Panc1 (cell line): ENCODE data around the gene PITRM1. TPM values are rescaled to one million over a fixed set of nuclear protein-coding genes. Genes with fewer than 3 reads are reported as not detected.
A peak's percentile ranks its signal among the peaks of the same experiment; 100 is the strongest.

Source experiments
- ATAC-seq: fragments of 200-7000 bp; cut with Tn5 transposase; 2 replicates; pipeline ENCODE4 v1.9.1; 2020; ENCODE audit warnings: mild to moderate bottlenecking, moderate library complexity
- BruUV-seq: library from RNA; stranded (reverse); fragments of 400-500 nt; replicated peaks from 2 replicates; lab custom pipeline; 2021; lab: Mats Ljungman, UMichigan
- CTCF ChIA-PET: fragments of 300-600 bp; sonication (Branson Sonifier 250); formaldehyde crosslinking; loops from one replicate; lab custom pipeline; 2022; ENCODE audit warnings: antibody characterized with exemption; lab: Charles Lee
- POLR2A ChIA-PET: fragments of 300-600 bp; sonication (Branson Sonifier 250); formaldehyde crosslinking; loops from one replicate; lab custom pipeline; 2022; ENCODE audit warnings: antibody characterized with exemption; lab: Charles Lee
- DNase-seq: peaks from one replicate; pipeline ENCODE4 v3.0.0-alpha.2; 2010; ENCODE audit warnings: low read depth, low spot score
- H3K27ac ChIP-seq: 2 replicates; pipeline ENCODE4 v1.5.1; 2011; ENCODE audit warnings: mild to moderate bottlenecking, low read length, inconsistent platforms
- H3K27me3 ChIP-seq: fragments of 200-500 bp; sonication (Bioruptor generic); 2 replicates; pipeline ENCODE4 v1.6.0; 2014; ENCODE audit warnings: low read length, inconsistent platforms; ENCODE audit not compliant: control insufficient read depth, insufficient read depth
- H3K36me3 ChIP-seq: fragments of 200-500 bp; sonication (Bioruptor generic); 2 replicates; pipeline ENCODE4 v1.5.1; 2014; ENCODE audit warnings: inconsistent platforms, mild to moderate bottlenecking, low read length, moderate library complexity; ENCODE audit not compliant: control insufficient read depth, insufficient read depth
- H3K4me1 ChIP-seq: 2 replicates; pipeline ENCODE4 v1.5.1; 2011; ENCODE audit warnings: inconsistent platforms, mild to moderate bottlenecking, low read length, moderate library complexity; ENCODE audit not compliant: control insufficient read depth, insufficient read depth
- H3K4me3 ChIP-seq, 2 experiments: 2 replicates each; pipeline ENCODE4 v1.5.1; 2011 to 2012; ENCODE audit warnings: low read depth in 2 of 2, low read length in 2 of 2, mild to moderate bottlenecking in 2 of 2, inconsistent platforms in 1 of 2, moderate library complexity in 1 of 2
- H3K9me3 ChIP-seq: fragments of 200-500 bp; sonication (Bioruptor generic); 2 replicates; pipeline ENCODE4 v1.5.1; 2014; ENCODE audit warnings: low read depth, mild to moderate bottlenecking, inconsistent platforms, low read length, moderate library complexity; ENCODE audit not compliant: control insufficient read depth, insufficient read depth
- POLR2AphosphoS5 ChIP-seq: IDR thresholded peaks from 2 replicates; pipeline ENCODE4 v1.6.1; 2012; ENCODE audit warnings: mild to moderate bottlenecking, low read depth, low read length, moderate library complexity
- SIN3A ChIP-seq: IDR thresholded peaks from 2 replicates; pipeline ENCODE4 v1.6.1; 2012; ENCODE audit warnings: low read depth, mild to moderate bottlenecking, low read length, moderate library complexity, borderline replicate concordance; ENCODE audit not compliant: insufficient read depth
- TCF7L2 ChIP-seq: IDR thresholded peaks from 2 replicates; pipeline ENCODE4 v1.6.1; 2011; ENCODE audit warnings: mild to moderate bottlenecking, low read depth, low read length, inconsistent platforms
- in situ Hi-C: cut with HindIII; loops from 2 replicates; pipeline ENCODE4 v1.10.0; 2016; ENCODE audit warnings: low sequenced_read_pairs, low pct_unique_long_range_greater_than_20kb
- intact Hi-C: fragments of 100-400 bp; cut with micrococcal nuclease; formaldehyde crosslinking; loops from one replicate; pipeline ENCODE4 v1.10.0; 2022; ENCODE audit not compliant: unreplicated experiment
- total RNA-seq: library from RNA; stranded (reverse); gene quantifications from one replicate; pipeline ENCODE4 v1.2.1, GENCODE V29; 2021; ENCODE audit not compliant: unreplicated experiment
- TF ChIP-seq, protein P1 (sequence below), 2 experiments: IDR thresholded peaks; 2 replicates each; pipeline ENCODE4 v1.6.1; 2011 to 2012; ENCODE audit warnings: low read depth in 2 of 2, control low read depth in 1 of 2, low read length in 1 of 2, mild to moderate bottlenecking in 1 of 2, moderate library complexity in 1 of 2; ENCODE audit not compliant: insufficient read depth in 1 of 2
- TF ChIP-seq, protein P2 (sequence below): fragments of 450-650 bp; IDR thresholded peaks from 2 replicates; pipeline ENCODE4 v1.5.1; 2017; ENCODE audit warnings: mild to moderate bottlenecking

The PITRM1 gene
- total RNA-seq, 1 experiment from 2014 or later, result 63.5 TPM

DNA sequence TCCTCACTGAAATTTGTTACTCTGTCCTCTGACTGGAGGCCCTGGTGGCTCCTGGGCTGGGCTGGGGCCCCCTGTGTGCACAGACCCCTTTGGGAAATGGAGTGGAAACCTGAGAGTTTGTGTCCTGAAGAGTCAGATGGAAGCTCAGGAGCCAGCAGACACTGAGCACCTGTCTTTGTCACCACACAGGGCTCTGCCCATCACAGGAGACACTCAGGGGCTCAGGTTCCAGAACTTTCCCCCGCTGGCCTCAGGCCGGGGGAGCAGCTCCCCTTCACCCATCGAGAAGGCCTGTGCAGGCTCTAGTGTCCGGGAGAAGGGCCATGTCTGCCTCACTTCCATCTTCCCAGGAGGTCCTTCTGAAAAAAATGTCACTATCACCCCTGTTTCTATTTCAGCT, 22.3 kb upstream of the PITRM1 start:
- Histone ChIP-seq H3K4me1 (peaks cover 13% of the 10 kb centered on the region), H3K27ac (no peak overlapping the region; the same call in 1 of the 2 replicates), H3K9me3 (no peaks in the 10 kb centered on the region), H3K27me3 (no peaks in the 10 kb centered on the region), H3K4me3 (no peak overlapping the region), H3K36me3 (no peaks in the 10 kb centered on the region)
- TF ChIP-seq, protein P1, sequence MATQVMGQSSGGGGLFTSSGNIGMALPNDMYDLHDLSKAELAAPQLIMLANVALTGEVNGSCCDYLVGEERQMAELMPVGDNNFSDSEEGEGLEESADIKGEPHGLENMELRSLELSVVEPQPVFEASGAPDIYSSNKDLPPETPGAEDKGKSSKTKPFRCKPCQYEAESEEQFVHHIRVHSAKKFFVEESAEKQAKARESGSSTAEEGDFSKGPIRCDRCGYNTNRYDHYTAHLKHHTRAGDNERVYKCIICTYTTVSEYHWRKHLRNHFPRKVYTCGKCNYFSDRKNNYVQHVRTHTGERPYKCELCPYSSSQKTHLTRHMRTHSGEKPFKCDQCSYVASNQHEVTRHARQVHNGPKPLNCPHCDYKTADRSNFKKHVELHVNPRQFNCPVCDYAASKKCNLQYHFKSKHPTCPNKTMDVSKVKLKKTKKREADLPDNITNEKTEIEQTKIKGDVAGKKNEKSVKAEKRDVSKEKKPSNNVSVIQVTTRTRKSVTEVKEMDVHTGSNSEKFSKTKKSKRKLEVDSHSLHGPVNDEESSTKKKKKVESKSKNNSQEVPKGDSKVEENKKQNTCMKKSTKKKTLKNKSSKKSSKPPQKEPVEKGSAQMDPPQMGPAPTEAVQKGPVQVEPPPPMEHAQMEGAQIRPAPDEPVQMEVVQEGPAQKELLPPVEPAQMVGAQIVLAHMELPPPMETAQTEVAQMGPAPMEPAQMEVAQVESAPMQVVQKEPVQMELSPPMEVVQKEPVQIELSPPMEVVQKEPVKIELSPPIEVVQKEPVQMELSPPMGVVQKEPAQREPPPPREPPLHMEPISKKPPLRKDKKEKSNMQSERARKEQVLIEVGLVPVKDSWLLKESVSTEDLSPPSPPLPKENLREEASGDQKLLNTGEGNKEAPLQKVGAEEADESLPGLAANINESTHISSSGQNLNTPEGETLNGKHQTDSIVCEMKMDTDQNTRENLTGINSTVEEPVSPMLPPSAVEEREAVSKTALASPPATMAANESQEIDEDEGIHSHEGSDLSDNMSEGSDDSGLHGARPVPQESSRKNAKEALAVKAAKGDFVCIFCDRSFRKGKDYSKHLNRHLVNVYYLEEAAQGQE (IDR thresholded peaks at IDR 0.05; ENCODE audit: insufficient read depth in 1 of 2, low read depth in 2 of 2, low read length in 1 of 2), result no peak
- TF ChIP-seq SIN3A (no peak), TCF7L2 (no peak), POLR2AphosphoS5 (no peak)
- TF ChIP-seq, protein P2, sequence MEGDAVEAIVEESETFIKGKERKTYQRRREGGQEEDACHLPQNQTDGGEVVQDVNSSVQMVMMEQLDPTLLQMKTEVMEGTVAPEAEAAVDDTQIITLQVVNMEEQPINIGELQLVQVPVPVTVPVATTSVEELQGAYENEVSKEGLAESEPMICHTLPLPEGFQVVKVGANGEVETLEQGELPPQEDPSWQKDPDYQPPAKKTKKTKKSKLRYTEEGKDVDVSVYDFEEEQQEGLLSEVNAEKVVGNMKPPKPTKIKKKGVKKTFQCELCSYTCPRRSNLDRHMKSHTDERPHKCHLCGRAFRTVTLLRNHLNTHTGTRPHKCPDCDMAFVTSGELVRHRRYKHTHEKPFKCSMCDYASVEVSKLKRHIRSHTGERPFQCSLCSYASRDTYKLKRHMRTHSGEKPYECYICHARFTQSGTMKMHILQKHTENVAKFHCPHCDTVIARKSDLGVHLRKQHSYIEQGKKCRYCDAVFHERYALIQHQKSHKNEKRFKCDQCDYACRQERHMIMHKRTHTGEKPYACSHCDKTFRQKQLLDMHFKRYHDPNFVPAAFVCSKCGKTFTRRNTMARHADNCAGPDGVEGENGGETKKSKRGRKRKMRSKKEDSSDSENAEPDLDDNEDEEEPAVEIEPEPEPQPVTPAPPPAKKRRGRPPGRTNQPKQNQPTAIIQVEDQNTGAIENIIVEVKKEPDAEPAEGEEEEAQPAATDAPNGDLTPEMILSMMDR, result no peak
- in situ Hi-C loops, result no loop called here
- CTCF ChIA-PET, result interaction anchor here (0.7 kb wide), 1 partner anchor 1572 kb away, joined by 4 read pairs; no protein-coding TSS in a partner anchor
- POLR2A ChIA-PET, result interaction anchor here (0.6 kb wide), 1 partner anchor 712 kb away, joined by 3 read pairs; no protein-coding TSS in a partner anchor
- no peak for DNase-seq
- no peak for ATAC-seq
- no TSS peak for BruUV-seq
- intact Hi-C loops, result loop anchor here (5.0 kb wide), 1 partner anchor 587 kb away; no protein-coding TSS in a partner anchor

DNA sequence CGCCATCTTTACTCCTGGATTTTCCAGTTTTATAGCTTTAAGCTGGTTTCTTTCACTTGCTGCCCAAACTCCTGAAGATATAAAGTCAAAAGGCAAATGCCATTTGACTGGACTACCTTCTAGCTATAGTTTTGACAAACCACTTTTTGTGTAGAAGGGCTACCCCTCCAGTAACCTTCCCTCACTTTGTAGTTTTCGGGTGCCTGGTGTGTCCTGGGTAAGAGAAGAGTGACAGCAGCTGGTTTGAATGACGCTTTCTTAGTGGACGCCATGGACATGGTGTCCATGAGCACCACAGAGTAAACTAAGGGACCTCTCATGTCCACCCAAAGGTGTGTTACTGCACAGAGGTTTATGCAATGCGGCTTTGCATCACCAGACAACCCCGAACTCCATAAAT, 21.2 kb upstream of the PITRM1 start:
- H3K4me3 ChIP-seq, result no peak overlapping the region
- H3K9me3 ChIP-seq, result no peaks in the 10 kb centered on the region
- H3K4me1 ChIP-seq, result peaks cover 13% of the 10 kb centered on the region
- POLR2A ChIA-PET, result no interaction called here
- in situ Hi-C loops, result no loop called here
- intact Hi-C loops, result no loop called here
- DNase-seq (no peak), ATAC-seq (no peak)
- H3K36me3 ChIP-seq, result no peaks in the 10 kb centered on the region
- H3K27ac ChIP-seq, result peak overlapping the region; percentile 17; the same call in 1 of the 2 replicates
- H3K27me3 ChIP-seq, result no peaks in the 10 kb centered on the region
- CTCF ChIA-PET, result no interaction called here
- TF ChIP-seq POLR2AphosphoS5 (no peak), TCF7L2 (no peak), SIN3A (no peak)
- TF ChIP-seq, protein P1 (IDR thresholded peaks at IDR 0.05; ENCODE audit: insufficient read depth in 1 of 2, low read depth in 2 of 2, low read length in 1 of 2), result no peak
- TF ChIP-seq, protein P2, result no peak
- BruUV-seq, result no TSS peak
